HepG2 (cell line): ENCODE measurements around the gene CAMK2A. TPM values are rescaled to one million over a fixed set of nuclear protein-coding genes. Genes with fewer than 3 reads are reported as not detected.

ENCODE experiments used
- ATAC-seq: fragments of 200-7000 bp; cut with Tn5 transposase; 3 replicates; pipeline ENCODE4 v1.9.1; 2020; ENCODE audit warnings: mild to moderate bottlenecking, moderate library complexity
- BruUV-seq: library from RNA; stranded (reverse); fragments of 400-500 nt; replicated peaks from 2 replicates; lab custom pipeline; 2021; lab: Mats Ljungman, UMichigan
- CTCF ChIA-PET: fragments of 300-600 bp; formaldehyde crosslinking; extraction: SDS; loops from one replicate; lab custom pipeline; 2021; ENCODE audit warnings: low total read pairs, inconsistent platforms, low intra/inter-chr PET ratio; lab: Yijun Ruan, JAX
- POLR2A ChIA-PET: fragments of 350-600 bp; sonication (Branson Sonifier 250); formaldehyde crosslinking; loops from one replicate; lab custom pipeline; 2020; ENCODE audit warnings: antibody characterized with exemption, inconsistent platforms; lab: Yijun Ruan, JAX
- DNase-seq: peaks from one replicate; pipeline ENCODE4 v3.0.0-alpha.2; 2015; ENCODE audit warnings: low spot score
- FAIRE-seq: peaks from 3 replicates; lab custom pipeline; 2011; peaks lifted over from hg19 to GRCh38; lab: Jason Lieb, UNC
- H2AFZ ChIP-seq: one replicate; pipeline ENCODE4 v1.6.1; 2011; ENCODE audit warnings: low read length, inconsistent platforms
- H3K27ac ChIP-seq: fragments of 300-600 bp; 3 replicates; pipeline ENCODE4 v1.8.0; 2011; ENCODE audit warnings: mixed run types, mild to moderate bottlenecking, mixed read lengths, low read length, inconsistent platforms; ENCODE audit not compliant: insufficient read depth; ENCODE audit errors: extremely low read length
- H3K27me3 ChIP-seq, 2 experiments: fragments of 200-600 bp in 1 of 2; 2 replicates in 1 of 2; 3 replicates in 1 of 2; pipeline versions ENCODE4 v1.6.0 to v1.8.0; 2011; ENCODE audit warnings: low read length in 2 of 2, mild to moderate bottlenecking in 2 of 2, moderate library complexity in 2 of 2, inconsistent platforms in 1 of 2; ENCODE audit not compliant: insufficient read depth in 2 of 2, control insufficient read depth in 1 of 2
- H3K36me3 ChIP-seq, 2 experiments: fragments of 200-600 bp in 1 of 2; replicated peaks in 1 of 2; 2 replicates in 1 of 2; 3 replicates in 1 of 2; pipeline versions ENCODE4 v1.5.1 to v1.8.0; 2011; ENCODE audit warnings: low read length in 2 of 2, inconsistent platforms in 1 of 2; ENCODE audit not compliant: insufficient read depth in 2 of 2, control insufficient read depth in 1 of 2
- H3K4me1 ChIP-seq: 2 replicates; pipeline ENCODE4 v1.5.1; 2012; ENCODE audit warnings: low read length, inconsistent platforms; ENCODE audit not compliant: insufficient read depth
- H3K4me2 ChIP-seq: 2 replicates; pipeline ENCODE4 v1.6.0; 2011; ENCODE audit warnings: low read depth, low read length, inconsistent platforms
- H3K4me3 ChIP-seq, 3 experiments: fragments of 200-600 bp in 1 of 3; sonication (generic), shearing (Covaris generic) in 1 of 3; replicated peaks in 1 of 3; 2 replicates each; pipeline ENCODE4 v1.5.1; 2011 to 2016; ENCODE audit warnings: low read length in 3 of 3, inconsistent platforms in 2 of 3, low read depth in 2 of 3, mild to moderate bottlenecking in 2 of 3, control low read depth in 1 of 3, mixed read lengths in 1 of 3; ENCODE audit not compliant: insufficient read depth in 1 of 3
- H3K79me2 ChIP-seq: one replicate; pipeline ENCODE4 v1.6.1; 2011; ENCODE audit warnings: low read length, inconsistent platforms; ENCODE audit not compliant: insufficient read depth
- H3K9ac ChIP-seq: 2 replicates; pipeline ENCODE4 v1.6.0; 2011; ENCODE audit warnings: mild to moderate bottlenecking, low read depth, low read length, inconsistent platforms; ENCODE audit not compliant: insufficient read depth
- H3K9me3 ChIP-seq: 2 replicates; pipeline ENCODE4 v1.5.1; 2012; ENCODE audit warnings: mild to moderate bottlenecking, low read length
- H4K20me1 ChIP-seq: 2 replicates; pipeline ENCODE4 v1.6.0; 2011; ENCODE audit warnings: inconsistent platforms, mild to moderate bottlenecking, low read length, moderate library complexity; ENCODE audit not compliant: insufficient read depth
- ESRRA ChIP-seq: sonication (generic); formaldehyde crosslinking; IDR thresholded peaks from 2 replicates; pipeline ENCODE4 v1.5.1; 2020; ENCODE audit warnings: mild to moderate bottlenecking, low read depth, missing genetic modification reagents
- IRX3 ChIP-seq: sonication (generic); formaldehyde crosslinking; IDR thresholded peaks from 2 replicates; pipeline ENCODE4 v1.8.1; 2023; ENCODE audit warnings: mild to moderate bottlenecking, low read depth, missing genetic modification reagents, borderline replicate concordance
- KLF9 ChIP-seq: IDR thresholded peaks from 2 replicates; pipeline ENCODE4 v1.6.1; 2016; ENCODE audit warnings: low read depth
- POLR2A ChIP-seq, 2 experiments: IDR thresholded peaks; 2 replicates each; pipeline ENCODE4 v1.6.1; 2011; ENCODE audit warnings: low read depth in 2 of 2, low read length in 2 of 2, mild to moderate bottlenecking in 1 of 2, moderate library complexity in 1 of 2; ENCODE audit not compliant: insufficient read depth in 1 of 2
- RBFOX2 ChIP-seq: fragments of 200-400 bp; formaldehyde crosslinking; IDR thresholded peaks from 2 replicates; pipeline ENCODE4 v1.6.1; 2017; ENCODE audit warnings: low read depth, mild to moderate bottlenecking, low read length
- RFXAP ChIP-seq: sonication (generic); formaldehyde crosslinking; IDR thresholded peaks from 2 replicates; pipeline ENCODE4 v1.4.0; 2020; ENCODE audit warnings: missing genetic modification reagents, borderline replicate concordance
- SMYD3 ChIP-seq: sonication (generic); formaldehyde crosslinking; IDR thresholded peaks from 2 replicates; pipeline ENCODE4 v1.8.1; 2023; ENCODE audit warnings: mild to moderate bottlenecking, missing genetic modification reagents
- ZBTB33 ChIP-seq: sonication (generic); formaldehyde crosslinking; IDR thresholded peaks from 2 replicates; pipeline ENCODE4 v1.4.0; 2020; ENCODE audit warnings: missing genetic modification reagents
- ZNF121 ChIP-seq: sonication (generic); formaldehyde crosslinking; IDR thresholded peaks from 2 replicates; pipeline ENCODE4 v1.5.0; 2020; ENCODE audit warnings: mild to moderate bottlenecking, missing genetic modification reagents
- ZNF354B ChIP-seq: sonication (generic); formaldehyde crosslinking; IDR thresholded peaks from 2 replicates; pipeline ENCODE4 v1.8.0; 2022; ENCODE audit warnings: mild to moderate bottlenecking, missing genetic modification reagents
- ZNF512B ChIP-seq: sonication (generic); formaldehyde crosslinking; IDR thresholded peaks from 2 replicates; pipeline ENCODE4 v1.5.1; 2020; ENCODE audit warnings: missing genetic modification reagents, mild to moderate bottlenecking, borderline replicate concordance
- ZNF562 ChIP-seq: sonication (generic); formaldehyde crosslinking; IDR thresholded peaks from 2 replicates; pipeline ENCODE4 v1.8.0; 2022; ENCODE audit warnings: missing genetic modification reagents, borderline replicate concordance
- ZNF724P ChIP-seq: sonication (generic); formaldehyde crosslinking; IDR thresholded peaks from 2 replicates; pipeline ENCODE4 v1.8.0; 2022; ENCODE audit warnings: missing genetic modification reagents, borderline replicate concordance
- ZNF800 ChIP-seq: sonication (generic); formaldehyde crosslinking; IDR thresholded peaks from 2 replicates; pipeline ENCODE4 v1.4.0; 2020; ENCODE audit warnings: missing genetic modification reagents
- WGBS: methylation state at CpG from one replicate; pipeline ENCODE4 v1.1.6; 2017; ENCODE audit warnings: low lambda C conversion rate; 5-methylcytosine and 5-hydroxymethylcytosine counted together
- in situ Hi-C: cut with HindIII; loops from 2 replicates; pipeline ENCODE4 v1.10.0; 2017; ENCODE audit warnings: low pct_unique_long_range_greater_than_20kb; ENCODE audit not compliant: extremely low pct_ligation_motif_present
- intact Hi-C: fragments of 100-400 bp; cut with micrococcal nuclease; formaldehyde crosslinking; loops from one replicate; pipeline ENCODE4 v1.10.0; 2022; ENCODE audit not compliant: unreplicated experiment
- polyA plus RNA-seq, 8 experiments: library from polyadenylated mRNA; depleted of rRNA in 3 of 8; stranded (reverse) in 7 of 8; unstranded in 1 of 8; fragments of >200 nt; fragmentation: Illumina TruSeq in 4 of 8; extraction: Trizol in 4 of 8; gene quantifications; 2 replicates each; pipeline versions ENCODE4 v1.2.1 to v1.2.3, GENCODE V29; 2011 to 2016; ENCODE audit warnings: low read depth in 4 of 8, missing spikeins in 1 of 8, mixed read lengths in 1 of 8; ENCODE audit not compliant: insufficient read depth in 1 of 8
- total RNA-seq, 5 experiments: library from RNA; depleted of rRNA; stranded (reverse); fragments of >200 nt; fragmentation: Illumina TruSeq; extraction: Trizol; gene quantifications; 2 replicates each; pipeline ENCODE4 v1.2.3, GENCODE V29; 2016; ENCODE audit warnings: low read depth in 1 of 5
- TF ChIP-seq, protein P1 (sequence below): sonication (generic); formaldehyde crosslinking; IDR thresholded peaks from 2 replicates; pipeline ENCODE4 v1.5.0; 2020; ENCODE audit warnings: mild to moderate bottlenecking, low read depth, missing genetic modification reagents, borderline replicate concordance
- TF ChIP-seq, protein P2 (sequence below): IDR thresholded peaks from 2 replicates; pipeline ENCODE4 v1.6.1; 2012; ENCODE audit warnings: low read depth, low read length, improper control_type of control experiment

The CAMK2A gene
- total and polyA plus RNA-seq, 2 of the 13 experiments (the other 11 are each of a cell fraction or from before 2014, with no cell fraction given) = 0.11 TPM; not detected in 1

DNA sequence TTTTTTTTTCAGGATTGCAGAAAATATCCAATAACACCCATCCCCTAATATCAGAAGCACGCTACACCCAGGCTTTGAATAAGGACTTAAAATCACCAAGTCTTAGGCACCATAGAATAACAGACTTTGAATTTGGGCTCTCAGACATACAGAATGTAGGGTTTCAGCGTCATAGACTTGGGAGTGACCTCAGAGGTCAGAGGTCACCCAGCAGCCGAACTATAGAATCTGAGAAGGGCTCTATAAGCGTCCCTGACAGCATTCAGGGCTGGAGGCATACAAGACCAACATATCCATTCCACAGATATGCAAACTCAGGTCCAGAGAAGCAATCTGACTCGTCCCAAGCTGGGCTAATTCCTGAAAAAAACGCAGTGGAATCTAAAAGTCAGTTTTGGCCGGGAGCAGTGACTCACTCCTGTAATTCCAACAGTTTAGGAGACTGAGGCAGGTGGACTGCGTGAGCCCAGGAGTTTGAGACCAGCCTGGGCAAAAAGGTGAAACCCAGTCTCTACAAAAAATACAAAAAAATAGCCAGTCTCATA is 65.0 kb downstream of the CAMK2A start:
- no peaks in the 10 kb centered on the region for H3K36me3 ChIP-seq
- WGBS = 8% methylated on average over 8 of the region's 8 CpGs
- no peak for ATAC-seq
- peaks cover 2 to 42% of the 10 kb centered on the region in 2 experiments; a peak in 3 of 5 replicates for H3K27me3 ChIP-seq
- no TSS peak for BruUV-seq
- 0 out of 2 replicates have a peak, but pooled peaks cover 5% of the 10 kb centered on the region for H3K4me1 ChIP-seq
- no peaks in the 10 kb centered on the region for H4K20me1 ChIP-seq
- DNase-seq = no peak
- no peak overlapping the region for H3K9ac ChIP-seq
- no peaks in the 10 kb centered on the region for H3K9me3 ChIP-seq
- H3K27ac ChIP-seq = no peak overlapping the region
- CTCF ChIA-PET = no interaction called here
- TF ChIP-seq SMYD3 = no peak
- no peak for TF ChIP-seq ZNF354B (CRISPR knock-in tag)
- TF ChIP-seq ZNF800 (CRISPR knock-in tag) = no peak
- TF ChIP-seq ZBTB33 (CRISPR knock-in tag) = no peak
- TF ChIP-seq POLR2A (IDR thresholded peaks at IDR 0.05; ENCODE audit: insufficient read depth in 1 of 2, low read depth in 2 of 2, low read length in 2 of 2) = no peak
- no peak for TF ChIP-seq RFXAP (CRISPR knock-in tag)
- no peak for TF ChIP-seq KLF9 (CRISPR knock-in tag)
- no peak for TF ChIP-seq ZNF724P
- no peak for TF ChIP-seq RBFOX2
- no peak for TF ChIP-seq IRX3
- TF ChIP-seq ESRRA (CRISPR knock-in tag) = no peak
- TF ChIP-seq ZNF562 = no peak
- no peak for TF ChIP-seq ZNF121 (CRISPR knock-in tag)
- no peak for TF ChIP-seq ZNF512B (CRISPR knock-in tag)
- TF ChIP-seq, protein P1, sequence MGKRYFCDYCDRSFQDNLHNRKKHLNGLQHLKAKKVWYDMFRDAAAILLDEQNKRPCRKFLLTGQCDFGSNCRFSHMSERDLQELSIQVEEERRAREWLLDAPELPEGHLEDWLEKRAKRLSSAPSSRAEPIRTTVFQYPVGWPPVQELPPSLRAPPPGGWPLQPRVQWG (CRISPR knock-in tag) = no peak
- TF ChIP-seq, protein P2, sequence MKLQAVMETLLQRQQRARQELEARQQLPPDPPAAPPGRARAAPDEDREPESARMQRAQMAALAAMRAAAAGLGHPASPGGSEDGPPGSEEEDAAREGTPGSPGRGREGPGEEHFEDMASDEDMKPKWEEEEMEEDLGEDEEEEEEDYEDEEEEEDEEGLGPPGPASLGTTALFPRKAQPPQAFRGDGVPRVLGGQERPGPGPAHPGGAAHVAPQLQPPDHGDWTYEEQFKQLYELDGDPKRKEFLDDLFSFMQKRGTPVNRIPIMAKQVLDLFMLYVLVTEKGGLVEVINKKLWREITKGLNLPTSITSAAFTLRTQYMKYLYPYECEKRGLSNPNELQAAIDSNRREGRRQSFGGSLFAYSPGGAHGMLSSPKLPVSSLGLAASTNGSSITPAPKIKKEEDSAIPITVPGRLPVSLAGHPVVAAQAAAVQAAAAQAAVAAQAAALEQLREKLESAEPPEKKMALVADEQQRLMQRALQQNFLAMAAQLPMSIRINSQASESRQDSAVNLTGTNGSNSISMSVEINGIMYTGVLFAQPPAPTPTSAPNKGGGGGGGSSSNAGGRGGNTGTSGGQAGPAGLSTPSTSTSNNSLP = no peak
- FAIRE-seq = no peak
- no peaks in the 10 kb centered on the region for H3K79me2 ChIP-seq
- H3K4me3 ChIP-seq = no peak overlapping the region
- no peak overlapping the region for H3K4me2 ChIP-seq
- intact Hi-C loops (no loop called here), in situ Hi-C loops (no loop called here)
- no peak overlapping the region for H2AFZ ChIP-seq
- POLR2A ChIA-PET = interaction anchor here (0.6 kb wide), 1 partner anchor 186 kb away, joined by 3 read pairs; no protein-coding TSS in a partner anchor
